ENCODE results near the gene CA11. TPM values are rescaled to one million over a fixed set of nuclear protein-coding genes. Genes with fewer than 3 reads are reported as not detected.

Gene CA11
- total RNA-seq, 1 experiment from 2014 or later = not detected

- H3K27me3 ChIP-seq (replicated peaks) = no peaks in the 10 kb centered on the region
- H3K9me3 ChIP-seq (replicated peaks) = no peaks in the 10 kb centered on the region
- DNase-seq (ENCODE audit: low read depth in 1 of 2, low spot score in 2 of 2) = peak; percentile 96 to 99
- H3K4me3 ChIP-seq = peak overlapping the region; percentile 43
- peak overlapping the region; percentile 28 for H3K27ac ChIP-seq
- H3K36me3 ChIP-seq = peaks cover 14% of the 10 kb centered on the region
- H3K4me1 ChIP-seq (replicated peaks) = peaks cover 18% of the 10 kb centered on the region
Observed at GRCh38 chr19:48624067-48624594, 21.9 kb downstream of the CA11 start.

- Histone ChIP-seq H3K9me3 (replicated peaks) (no peaks in the 10 kb centered on the region), H3K27ac (peak overlapping the region; percentile 26; the same call in 1 of the 2 replicates), H3K4me1 (replicated peaks) (peaks cover 18% of the 10 kb centered on the region), H3K36me3 (peaks cover 15% of the 10 kb centered on the region), H3K4me3 (peak overlapping the region; percentile 43), H3K27me3 (replicated peaks) (no peaks in the 10 kb centered on the region)
- no peak for DNase-seq (ENCODE audit: low read depth in 1 of 2, low spot score in 2 of 2)
Observed at GRCh38 chr19:48623556-48624066, 22.4 kb downstream of the CA11 start.

- Histone ChIP-seq H3K4me3 (peak overlapping the region; percentile 67), H3K36me3 (peaks cover 39% of the 10 kb centered on the region), H3K27ac (peak overlapping the region; percentile 50), H3K4me1 (replicated peaks) (peaks cover 29% of the 10 kb centered on the region), H3K9me3 (replicated peaks) (no peaks in the 10 kb centered on the region), H3K27me3 (replicated peaks) (no peaks in the 10 kb centered on the region)
- peak in 1 of 2 experiments; percentile 38 for DNase-seq (ENCODE audit: low read depth in 1 of 2, low spot score in 2 of 2)
Observed at GRCh38 chr19:48619692-48620585, 26.0 kb downstream of the CA11 start.

GRCh38 chr19:48618916-48619691 lies 26.9 kb downstream of the CA11 start, which contains the start of the genes RPL18 and SPHK2:
Gene RPL18 (minus strand): TSS chr19:48619178. CDS start chr19:48619143, 35 bp downstream.
Gene SPHK2 (plus strand): TSS chr19:48619506. CDS start chr19:48620515, 1,009 bp downstream.
- peaks cover 47% of the 10 kb centered on the region for H3K36me3 ChIP-seq
- peaks cover 25% of the 10 kb centered on the region for H3K4me1 ChIP-seq (replicated peaks)
- DNase-seq (ENCODE audit: low read depth in 1 of 2, low spot score in 2 of 2) = peak; percentile 99

GRCh38 chr19:48618278-48618915 lies 27.6 kb downstream of the CA11 start:
- DNase-seq (ENCODE audit: low read depth in 1 of 2, low spot score in 2 of 2) = peak in 1 of 2 experiments; percentile 22
- H3K27ac ChIP-seq = peak overlapping the region; percentile 72
- H3K4me3 ChIP-seq = peak overlapping the region; percentile 67
- no peaks in the 10 kb centered on the region; the same call in 1 of the 2 replicates for H3K27me3 ChIP-seq (replicated peaks)
- peaks cover 53% of the 10 kb centered on the region for H3K36me3 ChIP-seq
- H3K9me3 ChIP-seq (replicated peaks) = no peaks in the 10 kb centered on the region
- peaks cover 20% of the 10 kb centered on the region for H3K4me1 ChIP-seq (replicated peaks)

More at GRCh38 chr19:48618916-48619691, 26.9 kb downstream of the CA11 start, which contains the start of the genes RPL18 and SPHK2:
- peak within 1 kb of the TSS; percentile 72 for H3K27ac ChIP-seq
- no peaks in the 10 kb centered on the region; the same call in 1 of the 2 replicates for H3K27me3 ChIP-seq (replicated peaks)
- no peaks in the 10 kb centered on the region for H3K9me3 ChIP-seq (replicated peaks)
- peak within 1 kb of the TSS; percentile 67 for H3K4me3 ChIP-seq

GRCh38 chr19:48617146-48617937 lies 28.6 kb downstream of the CA11 start:
- Histone ChIP-seq H3K4me3 (peak overlapping the region; percentile 67), H3K9me3 (replicated peaks) (no peaks in the 10 kb centered on the region), H3K27ac (no peak overlapping the region), H3K36me3 (peaks cover 53% of the 10 kb centered on the region), H3K27me3 (replicated peaks) (no peaks in the 10 kb centered on the region; the same call in 1 of the 2 replicates), H3K4me1 (replicated peaks) (peaks cover 18% of the 10 kb centered on the region)
- no peak for DNase-seq (ENCODE audit: low read depth in 1 of 2, low spot score in 2 of 2)

GRCh38 chr19:48616491-48617056 lies 29.4 kb downstream of the CA11 start:
- H3K9me3 ChIP-seq (replicated peaks) = no peaks in the 10 kb centered on the region
- no peak overlapping the region for H3K4me3 ChIP-seq
- DNase-seq (ENCODE audit: low read depth in 1 of 2, low spot score in 2 of 2) = no peak
- no peaks in the 10 kb centered on the region; the same call in 1 of the 2 replicates for H3K27me3 ChIP-seq (replicated peaks)
- peaks cover 53% of the 10 kb centered on the region for H3K36me3 ChIP-seq
- H3K4me1 ChIP-seq (replicated peaks) = peaks cover 18% of the 10 kb centered on the region
- H3K27ac ChIP-seq = no peak overlapping the region

- DNase-seq (ENCODE audit: low read depth in 1 of 2, low spot score in 2 of 2) = no peak
- peaks cover 18% of the 10 kb centered on the region for H3K4me1 ChIP-seq (replicated peaks)
- H3K27ac ChIP-seq = no peak overlapping the region
- peaks cover 53% of the 10 kb centered on the region for H3K36me3 ChIP-seq
- H3K4me3 ChIP-seq = no peak overlapping the region
- H3K9me3 ChIP-seq (replicated peaks) = no peaks in the 10 kb centered on the region
- no peaks in the 10 kb centered on the region; the same call in 1 of the 2 replicates for H3K27me3 ChIP-seq (replicated peaks)
Observed at GRCh38 chr19:48616041-48616436, 29.9 kb downstream of the CA11 start.

GRCh38 chr19:48615231-48616040 lies 30.6 kb downstream of the CA11 start:
- no peaks in the 10 kb centered on the region; the same call in 1 of the 2 replicates for H3K27me3 ChIP-seq (replicated peaks)
- no peaks in the 10 kb centered on the region for H3K9me3 ChIP-seq (replicated peaks)
- H3K4me3 ChIP-seq = no peak overlapping the region
- no peak overlapping the region for H3K27ac ChIP-seq
- peaks cover 18% of the 10 kb centered on the region for H3K4me1 ChIP-seq (replicated peaks)
- H3K36me3 ChIP-seq = peaks cover 53% of the 10 kb centered on the region
- peak in 1 of 2 experiments; percentile 41 for DNase-seq (ENCODE audit: low read depth in 1 of 2, low spot score in 2 of 2)

- Histone ChIP-seq H3K36me3 (peaks cover 53% of the 10 kb centered on the region), H3K4me3 (no peak within 1 kb of the TSS), H3K27me3 (replicated peaks) (no peaks in the 10 kb centered on the region; the same call in 1 of the 2 replicates), H3K9me3 (replicated peaks) (no peaks in the 10 kb centered on the region), H3K27ac (no peak within 1 kb of the TSS), H3K4me1 (replicated peaks) (peaks cover 12% of the 10 kb centered on the region)
- peak in 1 of 2 experiments; percentile 42 for DNase-seq (ENCODE audit: low read depth in 1 of 2, low spot score in 2 of 2)
Observed at GRCh38 chr19:48614436-48615230, 31.4 kb downstream of the CA11 start, which contains the start of gene FAM83E. Gene FAM83E (minus strand): TSS chr19:48615076. CDS start chr19:48613372, 1,704 bp downstream.
